HG02759 (cell line): ENCODE results near the gene HTRA1.

Source experiments
- ATAC-seq: cut with Tn5 transposase; IDR thresholded peaks from one replicate; pipeline ENCODE4 v1.9.1; 2021; ENCODE audit warnings: mild to moderate bottlenecking, moderate library complexity; ENCODE audit not compliant: unreplicated experiment

Gene HTRA1

GRCh38 chr10:122454071-122454470, 7.3 kb upstream of the HTRA1 start:
- ATAC-seq: no peak

DNA sequence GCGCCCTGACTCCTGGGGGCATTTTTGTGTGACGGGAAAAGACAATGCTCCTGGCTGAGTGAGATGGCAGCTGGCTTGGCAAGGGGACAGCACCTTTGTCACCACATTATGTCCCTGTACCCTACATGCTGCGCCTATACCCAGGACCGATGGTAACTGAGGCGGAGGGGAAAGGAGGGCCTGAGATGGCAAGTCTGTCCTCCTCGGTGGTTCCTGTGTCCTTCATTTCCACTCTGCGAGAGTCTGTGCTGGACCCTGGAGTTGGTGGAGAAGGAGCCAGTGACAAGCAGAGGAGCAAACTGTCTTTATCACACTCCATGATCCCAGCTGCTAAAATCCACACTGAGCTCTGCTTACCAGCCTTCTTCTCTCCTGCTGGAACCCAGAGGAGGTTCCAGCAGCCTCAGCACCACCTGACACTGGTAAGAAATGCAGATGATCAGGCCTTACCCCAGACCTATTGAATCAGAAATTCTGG, 6.7 kb upstream of the HTRA1 start, which contains the start of gene ARMS2:
Gene ARMS2 (plus strand): TSS at position 51 of the 478 bp plus-strand sequence. CDS start 75 bp downstream, at position 126.
- ATAC-seq: no peak

DNA sequence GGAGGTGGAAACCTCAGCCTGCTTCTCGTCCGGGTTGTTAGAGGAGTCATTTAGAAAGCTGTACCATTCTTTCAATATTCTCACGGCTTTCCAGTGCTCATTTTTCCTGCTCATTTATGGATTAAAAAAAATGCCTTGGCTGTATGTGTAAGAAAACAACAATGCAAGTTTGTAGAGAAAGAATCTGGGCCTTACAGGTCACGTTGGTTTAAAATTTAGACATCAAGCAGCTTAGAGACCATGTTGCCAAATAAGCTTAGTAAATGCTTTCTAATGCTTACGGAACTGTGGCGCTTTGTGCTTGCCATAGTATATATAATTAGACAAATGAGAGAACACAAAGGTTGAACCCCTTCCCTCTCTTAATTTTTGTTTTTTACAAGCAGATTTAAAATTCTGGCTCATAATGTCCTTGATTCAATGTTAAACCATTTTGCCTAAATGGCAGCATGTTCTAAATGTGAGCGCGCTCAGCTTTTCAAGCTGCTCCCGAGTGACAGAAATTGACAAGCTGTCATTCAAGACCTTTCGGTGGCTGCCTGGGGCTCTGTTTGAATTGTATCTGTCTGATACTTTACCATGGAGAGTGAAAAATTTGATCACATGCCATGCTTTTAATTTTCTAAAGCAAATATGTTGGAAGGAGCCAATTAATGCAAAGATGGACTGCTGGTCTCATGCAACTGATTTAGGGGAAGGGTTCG, 5.8 kb upstream of the HTRA1 start:
- ATAC-seq: no peak

DNA sequence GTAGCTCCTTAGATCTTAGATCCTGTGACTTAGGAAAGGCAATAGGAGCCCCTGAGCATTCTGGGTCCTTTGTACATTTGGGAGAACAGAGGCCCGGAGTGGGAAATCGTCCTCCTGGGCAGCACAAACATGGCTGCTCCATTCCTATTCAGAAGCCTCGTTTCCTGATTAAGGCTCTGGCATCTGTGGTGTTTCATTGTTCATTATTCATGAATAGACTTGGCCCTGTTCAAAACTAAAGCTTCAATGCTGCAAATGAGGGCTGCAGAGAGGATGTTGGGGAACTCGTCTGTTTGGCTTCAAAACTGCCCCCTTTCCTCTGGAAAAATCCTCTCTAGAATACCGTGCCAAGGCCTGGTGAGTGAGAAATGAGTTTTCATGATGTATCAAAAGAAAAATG, 3.4 kb upstream of the HTRA1 start:
- no peak for ATAC-seq

DNA sequence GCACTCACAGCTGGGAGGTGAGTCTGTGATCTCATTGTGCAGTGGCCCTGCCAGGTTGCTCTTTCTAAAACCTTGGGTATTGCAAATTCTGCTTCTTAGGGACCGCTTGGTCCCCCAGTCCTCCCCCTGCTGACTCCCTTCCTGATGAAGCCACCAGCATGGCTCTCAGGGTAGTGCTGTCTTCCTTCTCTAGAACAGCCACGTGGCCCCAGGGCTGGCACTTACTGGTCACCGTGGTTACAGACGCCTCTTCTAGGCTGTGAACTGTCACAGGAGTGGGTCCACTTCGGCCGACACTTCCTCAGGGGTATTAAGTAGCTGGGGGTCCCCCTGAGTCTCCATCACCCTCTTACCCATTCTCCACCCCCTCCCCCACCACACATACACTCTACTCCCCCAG, 2.7 kb upstream of the HTRA1 start:
- ATAC-seq: no peak

- no peak for ATAC-seq
Measured at GRCh38 chr10:122459561-122460273, 1.6 kb upstream of the HTRA1 start.

DNA sequence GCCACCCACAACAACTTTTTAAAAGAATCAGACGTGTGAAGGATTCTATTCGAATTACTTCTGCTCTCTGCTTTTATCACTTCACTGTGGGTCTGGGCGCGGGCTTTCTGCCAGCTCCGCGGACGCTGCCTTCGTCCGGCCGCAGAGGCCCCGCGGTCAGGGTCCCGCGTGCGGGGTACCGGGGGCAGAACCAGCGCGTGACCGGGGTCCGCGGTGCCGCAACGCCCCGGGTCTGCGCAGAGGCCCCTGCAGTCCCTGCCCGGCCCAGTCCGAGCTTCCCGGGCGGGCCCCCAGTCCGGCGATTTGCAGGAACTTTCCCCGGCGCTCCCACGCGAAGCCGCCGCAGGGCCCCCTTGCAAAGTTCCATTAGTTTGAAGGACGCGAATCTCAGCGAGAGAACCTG, 461 bp upstream of the HTRA1 start:
- ATAC-seq: no peak

GRCh38 chr10:122461729-122462532, 578 bp downstream of the HTRA1 start:
- no peak for ATAC-seq

DNA sequence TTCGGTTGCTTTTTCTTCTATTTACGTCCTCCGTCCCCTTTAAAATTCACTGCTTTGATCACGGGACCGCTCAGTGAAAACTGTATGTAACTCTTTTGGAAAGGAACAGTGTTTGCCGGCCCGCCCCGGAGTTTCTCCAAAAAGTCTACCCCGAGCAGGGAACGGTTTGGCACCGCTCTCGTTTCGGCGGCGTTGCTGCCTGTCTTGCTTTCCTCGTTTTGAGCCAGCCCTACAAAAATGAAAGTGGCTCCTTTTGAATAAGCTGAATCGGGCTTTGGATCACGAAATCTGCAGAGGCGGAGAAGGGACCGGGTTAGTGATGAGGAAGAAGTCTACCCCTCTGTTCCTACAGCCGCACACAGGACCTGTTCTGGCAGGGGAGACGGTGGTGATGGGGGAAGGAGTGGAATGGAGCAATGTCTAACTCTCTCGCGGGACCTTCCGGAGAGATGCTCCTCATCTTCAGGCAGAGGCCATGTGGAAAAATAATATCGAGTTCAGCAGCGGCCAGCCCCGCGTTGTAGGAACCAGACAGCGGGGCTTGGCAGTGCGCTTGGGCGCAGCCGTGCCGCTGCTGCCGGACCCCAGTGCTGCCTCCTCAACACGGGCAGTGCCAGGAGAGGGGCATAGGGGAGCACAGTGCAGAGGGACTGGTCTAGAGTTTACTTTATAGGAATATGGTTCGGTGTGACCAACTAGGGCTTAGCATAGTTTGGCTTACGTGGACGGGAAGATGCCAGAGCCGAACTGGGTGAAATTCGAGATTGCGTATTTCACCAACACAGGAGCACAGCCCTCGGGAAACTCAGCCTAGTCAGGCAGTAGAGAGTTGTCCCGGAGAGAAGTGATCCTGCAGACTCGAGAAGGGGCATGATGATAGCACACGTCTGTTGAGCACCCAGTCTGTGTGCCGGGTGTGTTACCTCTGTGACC, 1.4 kb downstream of the HTRA1 start:
- ATAC-seq: no peak

DNA sequence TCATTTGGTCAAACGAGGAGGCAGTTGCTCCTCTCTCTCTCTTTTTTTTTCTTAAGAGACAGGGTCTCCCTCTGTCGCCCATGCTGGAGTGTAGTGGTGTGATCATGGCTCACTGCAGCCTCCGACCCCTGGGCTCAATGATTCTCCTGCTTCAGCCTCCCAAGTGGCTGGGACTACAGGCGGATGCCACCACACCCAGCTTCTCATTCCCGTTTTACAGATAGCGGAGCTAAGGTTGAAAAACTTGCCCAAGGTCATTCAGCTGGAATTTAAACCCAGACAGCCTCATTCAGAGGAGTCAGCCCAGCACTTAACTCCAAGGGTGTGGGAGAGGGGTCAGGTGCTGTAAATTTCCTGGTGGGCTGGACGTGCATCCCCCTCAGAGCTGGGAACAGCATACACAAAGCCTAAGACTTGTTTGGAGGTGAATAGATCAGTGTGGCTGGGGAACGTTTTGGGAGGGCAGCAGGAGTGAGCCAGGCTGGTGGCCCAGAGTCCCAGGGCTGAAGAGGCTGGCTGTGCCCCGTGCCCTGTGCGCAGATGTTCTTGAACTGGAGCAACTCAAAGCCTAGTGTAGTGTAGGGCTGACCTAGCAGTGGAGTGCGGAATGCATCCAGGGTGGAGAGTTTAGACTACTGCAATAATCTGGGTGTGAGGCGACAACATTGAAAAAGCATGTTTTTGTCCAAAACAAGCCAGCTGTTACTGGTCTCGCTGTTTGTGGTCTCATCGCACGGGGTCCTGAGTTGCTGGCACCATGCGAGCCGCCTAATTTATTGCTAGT, 2.3 kb downstream of the HTRA1 start:
- ATAC-seq: no peak

GRCh38 chr10:122464250-122464510, 2.8 kb downstream of the HTRA1 start:
- no peak for ATAC-seq

- no peak for ATAC-seq
Measured at GRCh38 chr10:122464586-122464985, 3.2 kb downstream of the HTRA1 start.

DNA sequence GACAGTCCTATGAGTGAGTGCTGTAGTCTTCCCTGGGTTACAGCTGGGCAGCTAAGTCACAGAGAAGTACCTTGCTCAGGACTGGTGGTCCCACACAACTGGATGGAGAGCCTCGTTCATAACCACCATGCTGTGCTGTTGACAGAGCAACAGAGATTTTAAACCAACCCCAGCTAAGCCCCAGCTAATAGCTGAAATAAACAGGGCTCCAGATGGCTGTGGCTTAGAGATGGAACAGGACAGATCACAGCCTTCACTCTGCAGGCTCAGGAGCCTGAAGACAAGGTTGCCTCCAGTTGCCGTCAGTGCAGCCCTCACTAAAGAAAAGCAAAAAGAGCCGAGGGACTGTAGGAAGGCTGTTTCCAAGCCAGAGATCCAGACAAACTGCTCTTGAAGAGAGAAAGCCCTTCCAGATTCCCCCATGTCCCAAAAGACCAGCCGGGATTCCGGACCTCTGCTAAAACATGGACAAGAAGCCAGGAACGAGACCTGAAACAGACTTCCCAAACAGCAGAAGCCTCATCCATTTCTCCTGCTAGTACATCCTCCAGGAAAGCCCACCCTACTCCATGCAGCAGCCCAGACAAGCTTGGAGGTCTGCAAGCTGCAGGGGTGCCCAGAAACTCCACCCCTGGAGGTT, 4.2 kb downstream of the HTRA1 start:
- no peak for ATAC-seq

- ATAC-seq: no peak
Measured at GRCh38 chr10:122466951-122467381, 5.6 kb downstream of the HTRA1 start.

- no peak for ATAC-seq
Measured at GRCh38 chr10:122467701-122468100, 6.3 kb downstream of the HTRA1 start.

- no peak for ATAC-seq
Measured at GRCh38 chr10:122468307-122468925, 7.1 kb downstream of the HTRA1 start.

DNA sequence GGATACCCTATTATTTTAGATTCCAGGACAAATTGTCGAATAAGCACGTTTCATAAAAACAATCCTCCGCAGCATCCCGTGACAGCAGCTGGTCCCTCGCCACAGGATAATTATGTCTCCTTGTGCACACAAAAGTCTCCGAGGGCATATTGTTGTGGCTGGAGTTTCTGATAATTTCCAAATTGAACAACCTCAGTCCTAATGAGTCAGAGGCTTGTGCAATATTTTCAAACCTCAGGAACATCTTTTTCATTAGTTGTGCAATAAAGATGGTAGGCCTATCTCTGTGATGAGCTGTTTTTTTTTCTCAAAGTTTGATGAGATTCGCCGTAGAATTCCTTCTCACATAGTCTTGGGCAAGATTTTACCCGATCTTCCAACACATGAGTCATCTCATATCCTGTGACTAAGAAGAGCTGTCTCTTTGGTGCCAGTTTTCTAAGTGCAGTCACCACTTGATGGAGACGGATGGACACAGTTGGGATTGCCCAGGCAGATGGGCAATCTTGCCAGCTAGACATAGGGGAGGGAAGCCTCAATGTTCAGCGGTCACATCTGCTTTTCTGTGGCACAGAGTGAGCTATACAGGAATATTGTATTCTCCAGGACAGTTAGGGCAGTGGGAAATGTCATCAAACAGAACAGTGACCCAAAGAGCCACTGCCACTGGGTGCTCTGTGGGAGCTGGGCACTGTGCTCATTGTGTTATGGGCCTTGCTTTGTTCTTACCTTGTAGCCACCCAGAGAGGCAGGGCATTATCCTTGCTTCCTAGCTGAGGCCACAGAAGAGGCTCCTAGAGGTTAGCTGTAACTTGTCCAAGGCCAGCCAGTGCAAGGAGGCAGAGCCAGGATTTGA, 7.8 kb downstream of the HTRA1 start:
- no peak for ATAC-seq

DNA sequence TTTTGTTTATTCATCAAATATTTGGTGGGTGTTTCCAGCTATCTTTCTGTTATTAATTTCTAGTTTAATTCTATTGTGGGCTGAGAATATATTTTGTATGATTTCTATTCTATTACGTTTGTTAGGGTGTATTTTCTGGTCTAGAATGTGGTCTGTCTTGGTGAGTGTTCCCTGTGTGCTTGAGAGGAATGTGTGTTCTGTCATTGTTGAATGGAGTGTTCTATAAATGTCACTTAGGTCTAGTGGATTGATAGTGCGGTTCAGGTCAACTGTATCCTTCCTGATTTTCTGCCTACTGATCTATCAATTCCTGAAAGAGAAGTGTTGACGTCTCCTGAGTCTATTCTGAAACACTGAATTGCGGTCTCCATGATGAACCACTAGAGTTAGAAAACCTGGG, 8.5 kb downstream of the HTRA1 start:
- ATAC-seq: no peak
